Smooth muscle cell of the brain vasculature (primary cell): ENCODE measurements around the gene SYCP2.
"Not testable (repeated sequence)": the region's sequence is repeated elsewhere in the genome, so short reads cannot be mapped to it uniquely, and the experiment has no call there.

Experiments used
- DNase-seq: peaks from one replicate; pipeline ENCODE4 v3.0.0-alpha.2; 2012; ENCODE audit warnings: low read depth, low spot score

The SYCP2 gene

DNA sequence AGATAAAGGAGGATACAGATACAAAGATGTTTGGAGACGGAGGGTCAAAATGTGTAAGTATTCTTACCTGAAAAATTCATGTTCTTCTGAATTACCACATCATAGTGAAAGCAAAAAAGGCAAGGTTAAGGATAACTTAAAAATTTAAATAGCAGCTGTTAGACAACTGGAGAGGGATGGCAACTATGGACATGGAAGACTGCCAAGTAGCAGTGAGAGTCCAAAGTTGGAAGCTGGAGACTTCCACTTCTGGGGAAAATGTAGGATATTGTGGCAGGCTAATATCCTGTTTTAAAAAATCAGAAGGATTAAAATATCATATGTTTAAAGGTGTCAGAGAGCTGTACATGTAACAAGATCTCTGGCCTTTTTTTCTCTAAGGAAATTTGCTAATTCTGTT lies 29.8 kb downstream of the SYCP2 start:
- no peak for DNase-seq

DNA sequence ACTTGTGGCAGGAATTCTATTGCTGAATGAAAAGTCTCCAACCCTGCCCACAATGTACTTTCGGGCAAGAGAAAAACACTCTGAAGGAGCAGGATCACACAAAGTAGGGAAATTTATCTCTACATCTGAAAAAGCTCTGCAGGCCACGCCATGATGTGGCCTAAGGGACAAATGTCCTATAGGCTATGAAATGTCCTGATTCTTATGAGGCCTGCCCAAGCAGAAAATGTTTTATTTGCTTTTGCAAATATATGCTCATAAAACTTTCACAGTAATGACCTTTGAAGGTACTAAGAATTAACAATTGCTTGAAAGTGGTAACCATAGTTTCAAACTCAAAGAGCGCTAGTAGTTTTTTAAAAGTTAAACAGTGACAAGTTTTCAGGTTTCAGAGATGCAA lies 31.0 kb downstream of the SYCP2 start:
- no peak for DNase-seq

DNA sequence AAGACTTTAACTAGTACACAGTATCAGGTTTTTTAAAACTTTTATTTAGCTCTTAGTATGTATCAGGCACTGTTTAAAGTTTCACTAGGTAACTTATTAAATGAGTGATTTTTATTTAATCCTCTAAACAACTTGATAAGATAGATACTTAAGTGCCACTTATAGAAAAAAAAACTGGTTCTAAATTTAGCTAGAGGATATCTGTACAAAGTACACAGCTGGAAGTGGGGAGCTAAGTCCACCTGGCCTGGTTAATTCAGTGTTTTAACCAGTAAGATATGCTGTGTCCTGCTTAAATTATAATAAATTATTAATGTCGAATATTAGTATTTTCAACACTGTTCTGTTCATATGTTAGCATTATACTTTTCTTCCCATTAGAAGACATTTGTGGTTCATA lies 37.5 kb downstream of the SYCP2 start:
- no peak for DNase-seq

DNA sequence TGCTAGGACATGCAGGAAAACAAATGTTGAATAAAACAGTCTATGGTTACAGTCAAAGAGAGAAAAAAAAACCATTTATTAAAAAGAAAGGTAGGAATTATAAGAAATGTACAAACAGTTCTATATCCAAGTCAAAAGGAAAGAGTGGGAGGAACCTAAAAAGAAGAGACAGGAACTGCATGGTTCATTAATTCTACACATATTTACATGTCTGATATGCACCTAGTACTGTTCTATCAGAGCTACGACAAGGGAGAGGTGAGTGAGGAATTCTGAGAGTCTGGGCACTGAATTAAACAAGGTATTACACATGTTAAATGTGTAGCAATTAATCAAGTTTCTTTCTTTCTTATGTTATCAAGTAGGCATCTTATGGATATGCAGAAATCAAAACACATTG lies 41.9 kb downstream of the SYCP2 start:
- no peak for DNase-seq

DNA sequence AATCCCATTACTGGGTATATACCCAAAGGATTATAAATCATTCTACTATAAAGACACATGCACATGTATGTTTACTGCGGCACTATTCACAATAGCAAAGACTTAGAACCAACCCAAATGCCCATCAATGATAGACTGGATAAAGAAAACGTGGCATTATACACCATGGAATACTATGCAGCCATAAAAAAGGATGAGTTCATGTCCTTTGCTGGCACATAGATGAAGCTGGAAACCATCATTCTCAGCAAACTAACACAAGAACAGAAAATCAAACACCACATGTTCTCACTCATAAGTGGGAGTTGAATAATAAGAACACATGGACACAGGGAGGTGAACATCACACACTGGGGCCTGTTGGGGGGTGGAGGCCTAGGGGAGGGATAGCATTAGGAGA lies 43.4 kb downstream of the SYCP2 start:
- DNase-seq = not testable (repeated sequence)

DNA sequence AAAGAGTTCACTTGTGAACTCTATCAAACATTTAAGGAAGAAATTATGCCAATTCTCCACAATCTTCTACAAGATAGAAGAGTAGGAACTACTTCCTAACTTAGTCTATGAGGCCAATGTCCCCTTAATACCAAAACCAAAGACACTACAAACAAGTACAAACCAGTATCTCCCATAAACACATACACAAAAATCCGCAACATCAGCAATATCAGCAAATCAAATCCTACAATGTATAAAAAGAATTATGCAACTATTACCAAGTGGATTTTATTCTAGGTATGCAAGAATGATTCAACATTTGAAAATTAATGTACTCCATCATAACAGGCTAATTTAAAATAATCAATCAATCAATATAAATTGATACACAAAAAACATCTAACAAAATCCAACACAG lies 45.4 kb downstream of the SYCP2 start:
- no peak for DNase-seq

DNA sequence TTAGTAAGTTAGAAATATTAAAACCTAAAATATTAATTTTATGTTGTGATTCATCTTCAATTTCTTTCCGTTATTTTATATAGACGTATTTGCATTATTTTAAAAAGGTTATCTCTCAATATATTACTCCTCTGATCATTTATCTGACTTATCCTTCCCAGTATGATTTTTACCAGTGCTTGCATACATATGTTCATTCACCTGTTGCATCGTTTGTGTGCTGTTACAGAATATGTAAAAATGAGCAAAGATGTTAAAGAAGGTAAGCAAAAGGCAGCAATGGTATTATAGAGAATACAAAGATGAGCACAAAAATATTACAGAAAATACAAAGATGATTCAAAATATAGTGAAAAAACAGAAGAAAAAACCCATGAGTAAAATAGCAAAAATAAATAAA lies 48.9 kb downstream of the SYCP2 start:
- DNase-seq = no peak

DNA sequence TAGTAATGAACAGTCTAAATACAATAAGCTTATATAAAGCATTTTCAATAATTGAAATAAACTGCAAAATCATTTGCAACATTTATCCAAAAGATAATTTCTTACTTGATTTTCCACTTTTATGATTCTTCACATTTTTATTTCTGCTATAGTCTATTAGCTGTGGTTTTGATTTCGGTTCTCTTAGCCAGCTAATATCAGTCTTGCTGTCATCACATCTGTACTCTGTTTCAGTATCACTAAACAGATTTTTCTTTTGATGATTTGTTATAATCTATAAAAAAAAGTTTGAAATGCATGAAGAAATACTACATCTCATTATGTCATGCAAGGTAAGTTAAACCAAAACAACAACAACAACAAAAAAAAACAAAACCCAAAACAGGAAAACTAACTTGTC lies 53.2 kb downstream of the SYCP2 start:
- no peak for DNase-seq

DNA sequence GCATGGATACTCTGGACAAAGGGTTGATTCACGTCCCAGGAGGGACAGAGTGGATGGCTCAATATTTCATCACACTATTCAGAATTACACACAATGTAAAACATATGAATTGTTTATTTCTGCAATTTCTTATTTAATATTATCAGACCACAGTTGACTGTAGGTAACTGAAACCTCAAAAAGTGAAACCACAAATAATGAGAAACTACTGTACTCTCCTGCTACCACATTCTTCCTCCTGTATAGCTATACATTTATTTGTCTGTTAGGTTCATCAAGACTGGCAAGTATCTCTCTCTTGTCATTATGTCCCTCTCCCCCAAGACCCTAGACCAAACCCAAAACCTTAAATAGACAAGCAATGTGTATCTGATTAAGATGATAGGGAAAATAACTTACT lies 60.0 kb downstream of the SYCP2 start:
- DNase-seq = no peak

DNA sequence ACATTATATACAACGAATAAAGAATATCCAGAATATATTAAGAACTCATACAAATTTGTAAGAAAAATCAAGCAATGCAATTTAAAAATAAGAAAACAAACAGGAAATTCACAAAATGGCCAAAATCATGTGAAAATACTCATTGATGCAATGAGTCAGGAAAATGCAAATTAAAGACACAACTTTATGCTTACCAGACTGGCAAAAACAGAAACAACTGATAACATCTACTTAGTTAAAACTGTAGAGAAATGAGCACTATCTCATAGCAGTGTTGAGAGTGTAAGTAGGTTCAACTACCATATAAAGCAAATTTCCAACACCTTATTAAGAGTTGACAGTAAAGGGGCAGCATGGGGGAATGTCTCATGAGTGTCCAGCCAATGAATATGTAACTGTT lies 62.3 kb downstream of the SYCP2 start:
- DNase-seq = no peak

DNA sequence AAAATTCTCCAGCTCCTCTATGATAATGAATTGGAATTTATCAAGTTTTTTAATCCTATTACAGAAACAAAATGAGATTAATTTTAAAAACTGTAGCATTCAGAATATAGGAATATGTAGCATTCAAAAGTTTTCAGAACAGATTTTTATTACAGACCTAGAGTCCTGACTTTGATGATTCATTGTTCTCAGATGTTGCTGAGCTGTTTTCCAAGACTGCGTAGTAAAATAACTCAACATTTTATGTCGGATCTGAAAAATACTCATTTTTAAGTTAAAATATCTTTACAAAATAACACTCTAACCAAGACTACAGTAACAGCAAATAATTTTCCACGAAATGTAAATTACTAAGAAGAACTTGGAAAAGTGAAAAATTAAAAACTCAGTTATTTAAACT lies 67.1 kb downstream of the SYCP2 start:
- DNase-seq = no peak

DNA sequence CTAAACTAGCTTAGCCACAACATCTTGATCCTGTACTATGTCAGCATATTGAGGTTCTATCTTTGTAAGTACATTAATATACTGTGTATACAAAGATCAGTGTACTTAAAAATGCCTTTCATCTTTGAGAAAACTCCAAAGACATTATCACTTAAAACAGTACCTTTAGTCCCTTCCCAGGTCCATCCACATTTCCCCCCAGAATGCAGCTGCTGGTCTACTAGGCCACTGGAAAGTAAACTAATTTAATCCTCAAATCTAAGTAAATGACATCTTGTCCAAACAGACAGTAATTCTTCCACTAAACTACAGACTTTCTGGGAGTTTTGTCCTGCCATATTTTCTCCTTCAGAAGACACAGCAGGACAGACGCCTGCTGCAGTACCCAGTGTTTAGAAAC lies 68.7 kb downstream of the SYCP2 start:
- DNase-seq = no peak

DNA sequence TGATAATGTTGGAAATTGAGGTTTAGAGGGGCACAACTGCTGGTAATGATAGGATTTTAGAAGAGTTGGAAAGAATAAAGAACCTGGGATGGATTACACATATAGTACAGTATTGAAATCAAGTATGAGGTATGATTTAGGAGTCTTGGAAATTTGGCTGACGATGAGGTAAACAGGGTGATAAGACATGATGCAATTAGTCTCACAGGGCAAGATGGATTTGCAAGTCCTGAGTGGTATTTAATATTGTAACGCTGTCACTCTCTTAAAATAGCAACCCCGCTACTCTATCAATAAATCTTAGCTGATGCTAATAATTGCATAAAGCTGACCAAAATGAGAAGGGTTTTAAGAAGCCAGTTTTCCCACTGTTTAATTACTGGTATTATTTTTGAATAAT lies 70.4 kb downstream of the SYCP2 start:
- no peak for DNase-seq

DNA sequence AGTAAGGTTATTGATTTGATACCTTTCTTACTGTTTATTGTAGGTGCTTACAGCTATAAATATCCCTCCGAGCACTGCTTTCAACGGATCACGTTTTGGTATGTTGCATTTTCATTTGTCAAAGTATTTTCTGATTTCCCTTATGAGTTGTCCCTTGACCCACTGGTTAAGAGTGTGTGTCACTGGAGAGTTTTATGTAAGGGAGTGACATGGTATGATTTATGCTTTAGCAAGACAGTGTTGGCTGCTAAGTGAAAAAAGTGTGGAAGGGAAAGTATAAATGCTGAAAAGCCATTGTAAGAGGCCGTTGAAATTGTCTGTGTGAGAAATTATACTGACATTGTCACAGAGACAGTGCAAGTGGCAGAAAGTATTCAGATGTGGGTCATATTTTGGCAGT lies 72.0 kb downstream of the SYCP2 start:
- no peak for DNase-seq

DNA sequence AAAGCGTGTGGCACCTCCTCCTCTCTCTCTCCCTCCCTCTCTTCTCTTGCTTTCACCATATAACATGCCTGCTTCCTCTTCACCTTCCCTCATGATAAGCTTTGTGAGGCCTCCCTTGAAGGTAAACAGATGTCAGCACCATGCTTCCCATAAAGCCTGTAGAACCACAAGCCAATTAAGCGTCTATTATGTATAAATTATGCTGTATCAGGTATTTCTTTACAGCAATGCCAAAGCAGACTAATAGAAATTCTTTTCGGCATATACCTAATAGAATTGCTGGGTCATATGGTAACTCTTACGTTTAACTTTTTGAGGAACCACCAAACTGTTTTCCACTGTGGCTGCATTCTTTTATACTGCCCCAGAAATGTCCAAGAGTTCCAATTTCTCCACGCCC lies 75.0 kb downstream of the SYCP2 start:
- DNase-seq = no peak

DNA sequence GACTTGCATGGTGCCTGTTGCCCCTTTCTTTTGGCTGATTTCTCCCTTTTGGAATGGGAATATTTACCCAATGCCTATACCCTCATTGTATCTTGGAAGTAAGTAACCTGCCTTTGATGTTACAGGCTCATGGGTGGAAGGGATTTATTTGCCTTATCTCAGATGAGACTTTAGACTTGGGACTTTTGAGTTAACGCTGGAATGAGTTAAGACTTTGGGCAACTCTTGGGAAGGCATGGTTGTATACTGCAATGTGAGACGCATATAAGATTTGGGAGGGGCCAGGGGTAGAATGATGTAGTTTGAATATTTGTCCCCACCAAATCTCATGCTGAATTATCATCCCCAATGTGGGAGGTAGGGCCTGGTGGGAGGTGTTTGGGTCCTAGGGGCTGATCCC lies 75.5 kb downstream of the SYCP2 start:
- DNase-seq = no peak

DNA sequence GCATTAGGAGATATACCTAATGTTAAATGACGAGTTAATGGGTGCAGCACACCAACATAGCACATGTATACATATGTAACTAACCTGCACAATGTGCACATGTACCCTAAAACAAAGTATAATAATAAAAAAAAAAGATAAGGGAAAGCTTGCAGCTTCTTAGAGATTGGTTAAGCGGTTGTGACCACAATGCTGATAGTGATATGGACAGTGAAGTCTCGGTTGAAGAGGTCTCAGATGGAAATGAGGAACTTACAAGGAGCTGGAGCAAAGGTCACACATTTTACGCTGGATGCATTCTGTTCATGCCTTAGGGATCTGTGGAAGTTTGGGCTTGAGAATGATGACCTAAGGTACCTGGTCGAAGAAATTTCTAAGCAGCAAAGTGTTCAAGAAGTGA lies 76.5 kb downstream of the SYCP2 start:
- not testable (repeated sequence) for DNase-seq

DNA sequence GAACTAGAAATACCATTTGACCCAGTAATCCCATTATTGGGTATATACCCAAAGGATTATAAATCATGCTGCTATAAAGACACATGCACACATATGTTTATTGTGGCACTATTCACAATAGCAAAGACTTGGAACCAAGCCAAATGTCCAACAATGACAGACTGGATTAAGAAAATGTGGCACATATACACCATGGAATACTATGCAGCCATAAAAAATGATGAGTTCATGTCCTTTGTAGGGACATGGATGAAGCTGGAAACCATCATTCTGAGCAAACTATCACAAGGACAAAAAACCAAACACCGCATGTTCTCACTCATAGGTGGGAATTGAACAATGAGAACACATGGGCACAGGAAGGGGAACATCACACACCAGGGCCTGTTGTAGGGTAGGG lies 76.9 kb downstream of the SYCP2 start:
- not testable (repeated sequence) for DNase-seq

DNA sequence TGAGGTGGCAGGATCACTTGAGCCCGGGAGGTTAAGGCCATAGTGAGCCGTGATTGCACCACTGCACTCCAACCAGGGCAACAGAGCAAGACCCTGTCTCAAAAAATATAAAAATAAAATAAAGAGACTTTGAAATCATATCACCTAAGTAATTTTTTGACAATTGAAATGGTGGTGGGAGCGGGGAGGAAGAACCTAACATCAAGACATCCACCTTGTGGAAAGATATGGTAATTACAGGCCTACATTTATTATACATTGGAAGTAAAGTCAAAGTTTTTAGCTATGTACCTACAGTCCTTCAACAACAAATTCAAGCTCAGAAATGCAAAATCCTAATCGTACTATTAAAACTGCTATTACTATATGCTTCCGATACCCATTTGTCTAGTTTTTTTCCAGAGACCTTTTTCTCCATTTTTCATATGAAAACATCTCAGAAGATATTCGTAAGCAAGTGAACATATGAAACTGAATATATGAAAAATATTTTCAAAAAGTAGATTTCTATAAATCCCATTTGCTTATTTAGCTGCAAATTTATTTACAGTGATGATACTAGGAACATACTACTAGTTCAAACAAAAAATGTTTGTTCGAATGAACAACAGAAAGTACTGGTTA lies 83.3 kb downstream of the SYCP2 start:
- peak; percentile 32 for DNase-seq

DNA sequence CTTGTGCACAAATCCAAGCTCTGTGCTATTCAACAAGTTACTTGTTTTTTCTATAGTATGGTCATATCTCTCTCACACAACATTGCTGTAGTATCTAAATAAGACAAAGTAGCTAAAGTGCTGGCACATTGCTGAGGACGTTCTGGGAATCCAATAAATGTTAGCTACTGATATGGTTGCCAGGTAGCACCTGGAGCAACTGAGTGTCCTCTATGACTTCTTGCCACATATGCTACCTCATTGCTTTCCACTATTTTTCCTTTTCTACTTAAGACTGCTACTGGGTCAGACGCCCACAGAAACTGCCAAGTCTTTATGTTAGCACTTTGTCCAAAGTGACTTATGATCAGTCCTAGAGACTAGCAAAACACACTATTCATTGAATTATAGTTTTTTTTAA lies 85.3 kb downstream of the SYCP2 start:
- DNase-seq = no peak

DNA sequence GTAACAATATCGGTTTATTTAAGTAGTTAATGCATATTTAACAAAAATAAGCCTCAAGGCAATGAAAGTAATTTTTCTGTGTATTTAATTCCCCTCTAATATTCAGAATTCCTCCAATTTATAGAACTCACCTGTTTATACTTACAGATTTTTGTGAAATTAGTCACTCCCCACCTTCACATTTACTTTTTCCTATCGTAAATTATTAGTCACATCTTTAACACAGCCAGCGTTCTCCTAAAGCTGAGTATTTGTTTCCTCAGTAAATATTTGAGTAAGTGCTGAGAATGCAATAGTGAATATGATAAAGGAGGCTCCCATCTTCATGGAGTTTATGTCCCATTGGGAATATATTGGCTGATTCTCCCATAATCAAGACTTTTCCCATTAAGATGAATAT lies 88.0 kb downstream of the SYCP2 start:
- no peak for DNase-seq

DNA sequence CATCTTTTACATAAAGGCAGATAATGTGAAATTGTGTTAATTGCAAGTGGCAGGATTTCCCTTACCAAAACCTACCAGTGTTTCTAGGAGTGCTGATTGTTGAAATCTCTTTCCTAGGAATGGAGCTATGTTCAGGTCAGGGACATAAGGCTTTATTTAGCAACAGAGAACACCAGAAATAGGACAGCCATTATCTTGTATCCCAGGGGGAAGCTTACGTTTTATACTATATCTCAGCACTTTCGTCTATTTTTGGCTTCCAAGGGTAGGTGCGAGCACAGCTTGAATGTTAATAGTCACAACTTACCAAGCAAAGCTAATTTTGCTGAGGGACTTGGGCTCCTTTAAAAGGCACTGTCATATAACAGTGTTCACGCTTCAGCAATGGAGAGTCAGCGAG lies 94.0 kb downstream of the SYCP2 start:
- DNase-seq = no peak

DNA sequence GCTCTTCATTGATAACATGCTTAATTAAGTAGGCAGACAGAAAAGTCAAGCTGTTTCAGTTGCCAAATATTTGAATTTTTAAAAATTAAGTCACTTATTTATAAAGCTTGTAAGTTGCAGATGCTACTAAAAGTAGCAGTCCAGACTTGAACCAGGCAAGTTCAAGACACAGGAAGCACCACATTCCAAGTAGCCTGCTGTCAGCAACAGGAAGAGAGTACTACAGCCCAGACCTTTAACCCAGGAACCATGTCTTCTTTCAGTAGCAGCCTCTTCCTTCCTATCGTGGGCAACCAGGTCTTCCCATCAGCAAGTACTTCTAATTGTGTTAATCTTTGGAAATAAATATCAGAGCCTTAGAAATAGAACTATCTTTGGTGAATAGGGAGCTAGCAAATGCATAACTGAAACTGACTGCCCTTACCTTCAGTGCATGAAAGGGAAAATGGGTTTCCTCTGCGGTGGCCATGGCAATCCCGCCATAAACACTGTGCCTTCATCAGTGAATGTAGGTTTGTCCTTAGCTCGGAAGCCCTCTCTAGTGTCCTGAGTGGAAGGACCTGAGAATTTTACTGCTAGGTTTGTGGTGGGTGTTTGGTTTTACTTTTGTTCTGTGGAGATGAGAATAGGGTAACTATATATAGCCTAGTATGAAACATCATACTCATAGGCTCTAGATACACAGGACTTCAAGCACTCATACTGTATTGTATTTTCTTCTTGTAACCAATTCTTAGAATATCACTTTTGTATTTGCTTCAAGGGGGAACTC lies 95.6 kb downstream of the SYCP2 start:
- no peak for DNase-seq

DNA sequence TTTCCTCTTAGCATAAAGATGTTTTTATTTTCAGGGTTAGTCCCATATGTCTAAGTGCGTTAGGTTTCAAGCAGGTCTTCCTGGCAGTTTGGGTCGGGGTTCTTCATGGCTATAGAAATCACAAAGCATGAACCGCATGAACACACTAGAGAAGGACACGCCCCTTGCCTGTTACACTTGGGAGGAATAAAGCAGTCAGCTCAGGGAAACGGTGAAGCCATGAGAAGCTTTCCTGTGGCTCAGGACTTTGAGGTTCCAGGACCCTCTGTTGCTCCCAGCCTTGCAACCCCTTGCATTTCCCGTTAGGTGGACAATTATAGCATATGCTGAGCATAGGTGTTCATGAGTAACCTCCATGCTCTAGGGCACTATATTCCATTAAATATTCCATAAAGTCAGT lies 96.7 kb downstream of the SYCP2 start:
- no peak for DNase-seq
